ENCODE data around the gene MAP3K20. TPM values are rescaled to one million over a fixed set of nuclear protein-coding genes. Genes with fewer than 3 reads are reported as not detected.
"Not testable (repeated sequence)": the region's sequence is repeated elsewhere in the genome, so short reads cannot be mapped to it uniquely, and the experiment has no call there.

MAP3K20 gene
- total RNA-seq, 1 experiment from 2014 or later: 150 TPM

DNA sequence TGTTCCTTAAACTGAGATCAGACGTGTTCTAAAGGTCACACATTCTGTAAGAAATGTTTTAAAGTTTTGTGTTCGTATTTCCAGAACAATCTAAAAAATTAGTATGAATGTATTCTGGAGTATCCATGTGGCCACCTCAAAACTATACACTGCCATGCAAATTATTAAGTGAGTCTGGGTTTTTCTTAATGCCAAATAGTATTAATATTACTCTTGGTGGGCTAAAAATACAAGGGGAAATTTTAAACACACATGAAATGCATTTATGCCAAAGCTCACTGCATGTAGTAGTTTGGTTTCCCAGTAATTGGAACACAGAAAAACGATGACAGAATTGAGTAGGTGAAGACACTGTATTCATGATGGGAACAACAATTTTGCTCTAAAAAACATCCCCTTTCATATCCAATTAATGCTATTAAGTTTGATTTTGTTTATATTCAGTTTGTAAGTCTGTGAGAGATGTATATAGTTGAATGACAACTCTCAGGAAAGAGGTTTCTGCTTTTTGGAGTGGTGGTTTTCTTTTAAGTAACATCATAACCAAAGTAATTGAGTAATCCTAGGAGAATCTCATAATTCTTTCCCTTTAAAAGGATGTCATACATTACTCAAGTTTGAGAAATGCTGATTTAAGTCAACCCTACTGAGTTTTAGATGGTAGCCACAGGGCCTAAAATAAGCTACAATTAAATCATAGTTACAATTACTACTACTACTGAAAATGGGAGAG lies 203.3 kb downstream of the MAP3K20 start:
- BruUV-seq (replicated peaks): no TSS peak
- DNase-seq (ENCODE audit: unreplicated experiment): no peak
- Mint-ChIP-seq H3K4me1 (ENCODE audit: insufficient read depth, unreplicated experiment) (no peaks in the 10 kb centered on the region), H3K27ac (ENCODE audit: low read depth, unreplicated experiment) (no peak overlapping the region), H3K9me3 (ENCODE audit: unreplicated experiment) (no peaks in the 10 kb centered on the region), H3K36me3 (ENCODE audit: insufficient read depth, unreplicated experiment) (no peaks in the 10 kb centered on the region), H3K27me3 (ENCODE audit: insufficient read depth, unreplicated experiment) (no peaks in the 10 kb centered on the region), H3K4me3 (ENCODE audit: unreplicated experiment) (no peak overlapping the region)
- TF ChIP-seq, protein P1, sequence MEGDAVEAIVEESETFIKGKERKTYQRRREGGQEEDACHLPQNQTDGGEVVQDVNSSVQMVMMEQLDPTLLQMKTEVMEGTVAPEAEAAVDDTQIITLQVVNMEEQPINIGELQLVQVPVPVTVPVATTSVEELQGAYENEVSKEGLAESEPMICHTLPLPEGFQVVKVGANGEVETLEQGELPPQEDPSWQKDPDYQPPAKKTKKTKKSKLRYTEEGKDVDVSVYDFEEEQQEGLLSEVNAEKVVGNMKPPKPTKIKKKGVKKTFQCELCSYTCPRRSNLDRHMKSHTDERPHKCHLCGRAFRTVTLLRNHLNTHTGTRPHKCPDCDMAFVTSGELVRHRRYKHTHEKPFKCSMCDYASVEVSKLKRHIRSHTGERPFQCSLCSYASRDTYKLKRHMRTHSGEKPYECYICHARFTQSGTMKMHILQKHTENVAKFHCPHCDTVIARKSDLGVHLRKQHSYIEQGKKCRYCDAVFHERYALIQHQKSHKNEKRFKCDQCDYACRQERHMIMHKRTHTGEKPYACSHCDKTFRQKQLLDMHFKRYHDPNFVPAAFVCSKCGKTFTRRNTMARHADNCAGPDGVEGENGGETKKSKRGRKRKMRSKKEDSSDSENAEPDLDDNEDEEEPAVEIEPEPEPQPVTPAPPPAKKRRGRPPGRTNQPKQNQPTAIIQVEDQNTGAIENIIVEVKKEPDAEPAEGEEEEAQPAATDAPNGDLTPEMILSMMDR (IDR thresholded peaks at IDR 0.05; ENCODE audit: unreplicated experiment): no peak
- CTCF ChIA-PET: no interaction called here
- POLR2A ChIA-PET: no interaction called here
- intact Hi-C loops (cut with micrococcal nuclease): no loop called here

DNA sequence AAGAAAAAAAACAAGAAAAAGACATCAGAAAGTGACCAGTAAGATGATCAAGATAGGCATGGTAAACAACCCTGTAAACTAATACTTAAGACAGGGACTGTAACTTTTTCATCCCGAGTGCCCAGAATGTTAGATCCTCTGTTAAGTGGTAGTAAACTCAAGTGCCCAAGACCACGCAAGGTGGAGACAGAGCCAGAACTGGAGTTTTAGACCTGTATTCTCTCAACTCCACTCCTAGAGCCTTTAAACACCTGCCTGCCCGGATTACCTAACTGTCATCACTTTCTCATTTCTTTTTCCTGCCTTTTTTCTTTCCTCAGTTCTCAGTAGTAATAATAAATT lies 203.9 kb downstream of the MAP3K20 start:
- no peak for DNase-seq (ENCODE audit: unreplicated experiment)
- BruUV-seq (replicated peaks): no TSS peak
- POLR2A ChIA-PET: no interaction called here

DNA sequence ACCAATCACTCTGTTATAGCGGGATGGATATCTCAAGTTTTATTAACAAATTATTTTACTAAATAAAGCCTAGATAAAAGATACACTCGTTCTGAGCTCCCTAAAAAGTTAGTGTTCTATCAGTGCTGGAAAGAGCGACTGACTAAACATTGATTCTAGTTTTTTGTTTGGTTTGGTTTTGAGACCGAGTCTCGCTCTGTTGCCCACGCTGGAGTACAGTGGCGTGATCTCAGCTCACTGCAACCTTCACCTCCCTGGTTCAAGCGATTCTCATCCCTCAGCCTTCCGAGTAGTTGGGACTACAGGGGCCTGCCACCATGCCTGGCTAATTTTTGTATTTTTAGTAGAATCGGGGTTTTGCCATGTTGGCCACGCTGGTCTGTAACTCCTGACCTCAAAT lies 205.2 kb downstream of the MAP3K20 start:
- no peaks in the 10 kb centered on the region for H3K4me1 Mint-ChIP-seq (ENCODE audit: insufficient read depth, unreplicated experiment)
- H3K36me3 Mint-ChIP-seq (ENCODE audit: insufficient read depth, unreplicated experiment): no peaks in the 10 kb centered on the region
- no peaks in the 10 kb centered on the region for H3K27me3 Mint-ChIP-seq (ENCODE audit: insufficient read depth, unreplicated experiment)
- DNase-seq (ENCODE audit: unreplicated experiment): no peak
- no TSS peak for BruUV-seq (replicated peaks)
- POLR2A ChIA-PET: no interaction called here
- CTCF ChIA-PET: no interaction called here
- H3K27ac Mint-ChIP-seq (ENCODE audit: low read depth, unreplicated experiment): no peak overlapping the region
- TF ChIP-seq, protein P1 (IDR thresholded peaks at IDR 0.05; ENCODE audit: unreplicated experiment): no peak
- H3K4me3 Mint-ChIP-seq (ENCODE audit: unreplicated experiment): no peak overlapping the region
- intact Hi-C loops (cut with micrococcal nuclease): no loop called here
- no peaks in the 10 kb centered on the region for H3K9me3 Mint-ChIP-seq (ENCODE audit: unreplicated experiment)

More for the DNA sequence above, 203.9 kb downstream of the MAP3K20 start:
- CTCF ChIA-PET: no interaction called here
- no peaks in the 10 kb centered on the region for H3K4me1 Mint-ChIP-seq (ENCODE audit: insufficient read depth, unreplicated experiment)
- H3K4me3 Mint-ChIP-seq (ENCODE audit: unreplicated experiment): no peak overlapping the region
- TF ChIP-seq, protein P1 (IDR thresholded peaks at IDR 0.05; ENCODE audit: unreplicated experiment): no peak
- no peaks in the 10 kb centered on the region for H3K27me3 Mint-ChIP-seq (ENCODE audit: insufficient read depth, unreplicated experiment)
- intact Hi-C loops (cut with micrococcal nuclease): no loop called here
- H3K27ac Mint-ChIP-seq (ENCODE audit: low read depth, unreplicated experiment): no peak overlapping the region
- no peaks in the 10 kb centered on the region for H3K9me3 Mint-ChIP-seq (ENCODE audit: unreplicated experiment)
- H3K36me3 Mint-ChIP-seq (ENCODE audit: insufficient read depth, unreplicated experiment): no peaks in the 10 kb centered on the region

DNA sequence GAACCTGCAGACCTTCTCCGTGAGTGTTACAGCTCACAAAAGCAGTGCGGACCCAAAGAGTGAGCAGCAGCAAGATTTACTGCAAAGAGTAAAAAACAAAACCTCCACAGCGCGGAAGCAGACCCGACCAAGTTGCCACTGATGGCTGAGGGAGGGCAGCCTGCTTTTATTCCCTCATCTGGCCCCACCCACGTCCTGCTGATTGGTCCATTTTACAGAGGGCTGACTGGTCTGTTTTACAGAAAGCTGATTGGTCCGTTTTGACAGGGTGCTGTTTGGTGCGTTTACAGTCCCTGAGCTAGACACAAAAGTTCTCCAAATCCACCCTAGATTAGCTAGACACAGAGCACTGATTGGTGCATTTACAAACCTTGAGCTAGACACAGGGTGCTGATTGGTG lies 206.3 kb downstream of the MAP3K20 start:
- CTCF ChIA-PET: interaction anchor here (0.7 to 2.0 kb wide), 2 partner anchors 8 to 11 kb away, joined by 3 to 8 read pairs; no protein-coding TSS in a partner anchor
- DNase-seq (ENCODE audit: unreplicated experiment); H3K27ac Mint-ChIP-seq (ENCODE audit: low read depth, unreplicated experiment); H3K9me3 Mint-ChIP-seq (ENCODE audit: unreplicated experiment); H3K36me3 Mint-ChIP-seq (ENCODE audit: insufficient read depth, unreplicated experiment); H3K4me1 Mint-ChIP-seq (ENCODE audit: insufficient read depth, unreplicated experiment); POLR2A ChIA-PET; BruUV-seq (replicated peaks); H3K27me3 Mint-ChIP-seq (ENCODE audit: insufficient read depth, unreplicated experiment); intact Hi-C loops (cut with micrococcal nuclease); H3K4me3 Mint-ChIP-seq (ENCODE audit: unreplicated experiment): not testable (repeated sequence)

Data from MCF 10A (cell line).